Ureter (tissue), 1 donor: ENCODE results near the gene RUFY2. TPM values are rescaled to one million over a fixed set of nuclear protein-coding genes. Genes with fewer than 3 reads are reported as not detected.
"Not testable (repeated sequence)": the region's sequence is repeated elsewhere in the genome, so short reads cannot be mapped to it uniquely, and the experiment has no call there.

ENCODE experiments used
- DNase-seq: peaks from one replicate; pipeline ENCODE4 v3.0.0-alpha.2; 2020; ENCODE audit warnings: low spot score
- total RNA-seq: library from RNA; stranded (reverse); gene quantifications from one replicate; pipeline ENCODE4 v1.2.4, GENCODE V29; 2023
- donor health status: DM: yes; HTN: yes; CAD: no.

Gene RUFY2
- 43.6 TPM for total RNA-seq

- peak; percentile 73 for DNase-seq
Measured at GRCh38 chr10:68406815-68407548, at the start of gene RUFY2. TSS of gene RUFY2 (minus strand) at chr10:68407277. CDS start at chr10:68407189, 88 bp downstream.

- not testable (repeated sequence) for DNase-seq
Measured at GRCh38 chr10:68449698-68450097, 42.6 kb upstream of the RUFY2 start.

- DNase-seq, result no peak
Measured at GRCh38 chr10:68446179-68446578, 39.1 kb upstream of the RUFY2 start.

GRCh38 chr10:68442971-68443370, 35.9 kb upstream of the RUFY2 start:
- DNase-seq, result no peak

- no peak for DNase-seq
Measured at GRCh38 chr10:68440898-68441297, 33.8 kb upstream of the RUFY2 start.

GRCh38 chr10:68435803-68436202, 28.7 kb upstream of the RUFY2 start:
- no peak for DNase-seq

GRCh38 chr10:68434657-68435056, 27.6 kb upstream of the RUFY2 start:
- no peak for DNase-seq

- no peak for DNase-seq
Measured at GRCh38 chr10:68428396-68429104, 21.5 kb upstream of the RUFY2 start.

- DNase-seq, result peak; percentile 55
Measured at GRCh38 chr10:68424454-68425014, 17.5 kb upstream of the RUFY2 start.

- no peak for DNase-seq
Measured at GRCh38 chr10:68423522-68423921, 16.4 kb upstream of the RUFY2 start.

- DNase-seq, result no peak
Measured at GRCh38 chr10:68419376-68419775, 12.3 kb upstream of the RUFY2 start.

GRCh38 chr10:68408898-68409518, 1.9 kb upstream of the RUFY2 start:
- no peak for DNase-seq

GRCh38 chr10:68406111-68406814, 814 bp downstream of the RUFY2 start:
- DNase-seq, result peak; percentile 45

- no peak for DNase-seq
Measured at GRCh38 chr10:68403701-68404100, 3.4 kb downstream of the RUFY2 start.

GRCh38 chr10:68402276-68402675, 4.8 kb downstream of the RUFY2 start:
- DNase-seq, result no peak

GRCh38 chr10:68397005-68397404, 10.1 kb downstream of the RUFY2 start:
- no peak for DNase-seq

- no peak for DNase-seq
Measured at GRCh38 chr10:68385740-68386139, 21.3 kb downstream of the RUFY2 start.

GRCh38 chr10:68371604-68372003, 35.5 kb downstream of the RUFY2 start:
- no peak for DNase-seq

- no peak for DNase-seq
Measured at GRCh38 chr10:68367121-68367520, 40.0 kb downstream of the RUFY2 start.

- DNase-seq, result no peak
Measured at GRCh38 chr10:68366600-68366999, 40.5 kb downstream of the RUFY2 start.

- no peak for DNase-seq
Measured at GRCh38 chr10:68365611-68366010, 41.5 kb downstream of the RUFY2 start.
